HS-27A (cell line): ENCODE measurements around the gene SPAG6.
A peak's percentile ranks its signal among the peaks of the same experiment; 100 is the strongest.
"Not testable (repeated sequence)": the region's sequence is repeated elsewhere in the genome, so short reads cannot be mapped to it uniquely, and the experiment has no call there.

Experiments
- DNase-seq: peaks from one replicate; pipeline ENCODE4 v3.0.0-alpha.2; 2012; ENCODE audit warnings: low read depth, missing footprints

The SPAG6 gene

DNA sequence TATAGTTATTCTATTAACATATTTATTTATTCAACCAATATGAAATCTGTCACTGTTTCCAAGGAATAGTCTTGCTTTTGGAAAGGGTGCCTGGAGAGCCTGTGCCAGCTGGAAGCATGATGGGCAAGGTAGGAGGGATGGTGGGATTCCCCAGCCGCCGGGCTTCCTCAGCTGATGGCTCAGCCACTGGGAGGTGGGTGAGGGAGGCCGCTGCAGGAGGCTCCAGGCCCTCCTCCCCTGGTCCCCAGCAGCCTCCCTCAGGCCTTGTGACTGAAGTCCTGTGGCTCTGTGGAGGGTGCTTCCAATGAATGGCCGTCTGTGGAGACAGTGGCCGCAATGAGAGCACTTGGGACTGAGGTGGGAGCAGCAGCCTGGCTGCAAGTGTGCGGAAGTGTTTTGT is 27.0 kb downstream of the SPAG6 start:
- no peak for DNase-seq

- DNase-seq, result no peak
Observed at GRCh38 chr10:22372917-22373316, 27.6 kb downstream of the SPAG6 start.

DNA sequence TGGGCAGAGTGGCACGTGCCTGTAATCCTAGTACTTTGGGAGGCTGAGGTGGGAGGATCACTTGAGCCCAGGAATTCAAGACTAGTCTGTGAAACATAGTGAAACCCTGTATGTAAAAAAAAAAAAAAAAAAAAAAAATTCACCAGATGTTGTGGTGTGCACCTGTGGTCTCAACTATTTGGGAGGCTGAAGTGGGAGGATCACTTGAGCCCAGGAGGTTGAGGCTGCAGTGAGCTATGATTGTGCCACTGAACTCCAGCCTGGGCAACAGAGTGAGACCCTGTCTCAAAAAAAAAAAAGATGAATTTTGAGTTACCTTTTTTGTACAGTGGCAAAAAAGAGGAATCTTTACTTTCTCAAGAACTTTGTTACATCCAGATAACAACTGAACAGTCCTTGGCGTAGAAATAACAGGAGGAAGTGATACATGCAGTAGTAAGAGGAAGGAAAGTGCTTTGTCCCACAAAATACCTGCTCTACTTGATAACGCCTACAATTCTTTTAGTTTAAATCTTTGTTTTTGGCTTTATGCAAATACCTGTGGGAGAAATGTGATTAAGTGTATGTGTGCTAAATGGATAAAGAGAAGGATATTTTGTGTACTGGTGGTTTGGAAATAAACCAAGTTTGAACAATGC is 29.3 kb downstream of the SPAG6 start:
- no peak for DNase-seq

GRCh38 chr10:22379059-22379458 is 33.8 kb downstream of the SPAG6 start:
- no peak for DNase-seq

DNA sequence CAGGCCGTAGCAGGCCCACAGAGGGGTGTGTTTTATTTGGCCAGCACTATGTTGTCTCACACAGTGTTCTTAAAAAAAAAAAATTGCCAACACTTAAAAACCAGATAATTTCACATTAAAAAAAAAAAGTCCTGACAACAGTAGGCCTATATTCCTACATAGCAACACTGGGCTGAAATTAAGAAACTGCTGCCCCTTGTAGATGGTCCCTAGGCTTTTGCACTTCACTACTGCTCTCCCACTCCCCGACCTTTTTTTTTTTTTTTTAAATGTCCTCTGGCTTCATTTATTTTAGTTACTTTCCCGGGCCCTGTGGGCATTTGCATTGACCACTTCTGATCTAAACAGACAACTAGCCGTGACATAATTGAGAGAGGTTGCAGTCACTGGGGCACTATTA is 36.0 kb downstream of the SPAG6 start:
- no peak for DNase-seq

GRCh38 chr10:22386503-22386902 is 41.2 kb downstream of the SPAG6 start:
- DNase-seq, result no peak

- DNase-seq, result no peak
Observed at GRCh38 chr10:22389856-22390589, 44.7 kb downstream of the SPAG6 start.

DNA sequence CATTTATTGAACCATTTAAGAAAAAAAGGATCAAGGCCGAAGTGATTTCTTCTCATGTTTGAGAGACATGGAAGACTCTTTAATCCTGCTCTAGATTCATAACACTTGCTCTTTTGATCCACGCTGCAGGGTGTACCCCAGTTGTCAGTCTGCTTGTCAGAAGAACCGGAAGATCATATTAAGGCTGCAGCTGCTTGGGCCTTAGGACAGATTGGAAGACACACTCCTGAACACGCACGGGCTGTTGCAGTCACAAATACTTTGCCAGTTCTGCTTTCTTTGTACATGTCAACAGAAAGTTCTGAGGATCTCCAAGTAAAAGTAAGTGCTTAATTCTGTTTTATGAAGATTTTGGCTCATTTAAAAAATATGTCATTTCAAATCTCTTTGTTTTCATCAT is 46.3 kb downstream of the SPAG6 start:
- no peak for DNase-seq

- DNase-seq, result not testable (repeated sequence)
Observed at GRCh38 chr10:22396195-22396594, 50.9 kb downstream of the SPAG6 start.

DNA sequence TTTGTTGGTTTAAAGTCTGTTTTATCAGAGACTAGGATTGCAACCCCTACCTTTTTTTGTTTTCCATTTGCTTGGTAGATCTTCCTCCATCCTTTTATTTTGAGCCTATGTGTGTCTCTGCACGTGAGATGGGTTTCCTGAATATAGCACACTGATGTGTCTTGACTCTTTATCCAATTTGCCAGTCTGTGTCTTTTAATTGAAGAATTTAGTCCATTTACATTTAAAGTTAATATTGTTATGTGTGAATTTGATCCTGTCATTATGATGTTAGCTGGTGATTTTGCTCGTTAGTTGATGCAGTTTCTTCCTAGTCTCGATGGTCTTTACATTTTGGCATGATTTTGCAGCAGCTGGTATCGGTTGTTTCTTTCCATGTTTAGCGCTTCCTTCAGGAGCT is 61.6 kb downstream of the SPAG6 start:
- DNase-seq, result not testable (repeated sequence)

GRCh38 chr10:22410394-22410793 is 65.1 kb downstream of the SPAG6 start:
- no peak for DNase-seq

DNA sequence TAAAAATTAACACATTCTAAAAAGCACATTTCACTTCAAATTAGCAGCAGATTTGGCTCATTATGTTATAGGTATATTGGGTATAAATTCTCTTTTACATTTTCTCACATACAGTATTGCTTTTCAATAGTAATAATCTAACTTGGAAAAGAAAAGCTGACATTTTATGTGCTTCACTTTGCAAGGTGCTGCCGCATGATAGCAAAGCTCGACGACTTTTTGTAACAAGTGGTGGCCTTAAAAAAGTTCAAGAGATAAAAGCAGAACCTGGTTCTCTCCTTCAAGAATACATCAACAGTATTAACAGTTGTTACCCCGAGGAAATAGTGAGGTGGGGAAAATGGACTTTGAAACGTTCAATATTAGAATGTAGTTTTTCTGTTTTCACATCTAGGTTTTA is 65.5 kb downstream of the SPAG6 start:
- DNase-seq, result no peak

- no peak for DNase-seq
Observed at GRCh38 chr10:22414146-22414545, 68.8 kb downstream of the SPAG6 start.

GRCh38 chr10:22415072-22415471 is 69.8 kb downstream of the SPAG6 start:
- DNase-seq, result no peak

DNA sequence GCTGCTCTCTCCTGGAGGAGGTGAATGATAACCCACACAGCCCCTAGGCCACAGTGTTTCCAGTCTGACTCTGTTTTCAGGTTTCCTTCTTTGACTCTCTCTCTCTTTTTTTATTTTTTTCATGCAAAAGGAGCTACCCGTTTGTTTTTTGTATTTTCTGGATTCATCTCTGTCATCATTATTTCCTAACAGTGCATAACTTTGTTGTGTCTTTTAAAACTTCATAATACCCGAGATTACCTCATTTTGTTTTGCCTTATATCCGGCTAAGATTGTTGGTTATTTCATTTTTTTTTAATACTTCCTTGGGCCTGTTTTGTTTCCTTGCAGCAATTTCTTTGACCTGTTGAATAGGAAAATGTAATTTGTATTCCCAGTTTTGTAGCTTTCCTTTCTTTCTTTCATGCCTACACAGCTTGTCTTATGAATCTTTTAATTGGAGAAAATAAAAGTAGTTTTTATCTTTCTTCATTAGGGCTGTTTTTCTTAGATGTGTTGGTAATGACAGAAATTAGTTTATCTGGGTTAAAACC is 72.5 kb downstream of the SPAG6 start:
- DNase-seq, result no peak

DNA sequence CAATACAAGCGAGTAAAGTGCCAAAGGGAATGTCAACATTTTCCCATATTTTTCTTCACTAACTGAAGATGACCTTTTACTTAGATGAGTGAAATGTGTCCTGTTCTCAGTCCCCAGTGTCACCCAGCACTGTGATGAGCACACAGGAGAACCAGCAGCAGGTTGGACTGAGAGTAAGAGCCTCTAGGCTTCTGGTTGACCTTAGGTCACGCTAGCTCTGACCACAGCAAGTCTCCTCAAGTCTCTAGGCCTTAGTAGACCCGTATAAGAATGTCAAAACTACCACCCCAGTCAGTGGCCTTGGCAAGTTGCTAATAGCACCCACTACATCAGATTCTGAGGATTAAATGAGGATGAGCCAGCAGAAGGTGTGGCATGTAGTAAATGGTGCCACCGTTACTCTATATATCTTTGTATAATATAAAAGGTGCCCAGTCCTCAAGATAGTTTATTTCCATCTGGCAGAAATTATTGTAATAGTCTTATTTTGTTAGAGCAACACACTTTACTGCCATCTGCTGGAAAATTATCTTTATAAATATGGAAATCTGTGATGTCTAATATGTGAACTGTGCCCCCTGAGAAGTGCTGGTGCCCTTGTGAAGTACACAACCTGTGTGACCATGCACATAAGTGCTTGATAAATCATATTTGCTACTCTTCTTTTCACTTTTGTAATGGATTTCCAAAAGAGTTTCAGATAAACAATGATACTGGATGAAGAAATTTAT is 75.7 kb downstream of the SPAG6 start:
- no peak for DNase-seq

- DNase-seq, result no peak
Observed at GRCh38 chr10:22426653-22427052, 81.4 kb downstream of the SPAG6 start.

DNA sequence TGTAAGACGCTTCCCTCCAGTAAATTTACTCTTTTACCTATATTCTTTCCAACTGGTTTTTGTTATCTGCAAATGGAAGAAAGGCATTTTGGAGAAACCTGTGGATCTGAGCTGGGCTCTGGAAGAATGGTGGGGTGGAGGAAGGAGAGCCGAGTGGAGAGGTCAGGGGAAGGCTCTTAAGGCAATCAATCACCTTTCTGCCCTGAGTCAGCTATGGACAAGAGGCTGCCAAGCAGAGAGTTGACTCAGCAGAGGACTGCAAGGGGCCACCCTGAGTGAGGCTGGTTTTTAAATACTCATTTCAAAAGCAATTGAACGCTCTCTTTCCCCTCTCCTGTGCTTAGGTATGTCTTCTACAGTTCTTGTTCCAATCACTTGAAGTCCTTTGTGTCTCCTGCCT is 81.8 kb downstream of the SPAG6 start:
- DNase-seq, result no peak

GRCh38 chr10:22427890-22428571 is 82.7 kb downstream of the SPAG6 start:
- peak; percentile 65 for DNase-seq

DNA sequence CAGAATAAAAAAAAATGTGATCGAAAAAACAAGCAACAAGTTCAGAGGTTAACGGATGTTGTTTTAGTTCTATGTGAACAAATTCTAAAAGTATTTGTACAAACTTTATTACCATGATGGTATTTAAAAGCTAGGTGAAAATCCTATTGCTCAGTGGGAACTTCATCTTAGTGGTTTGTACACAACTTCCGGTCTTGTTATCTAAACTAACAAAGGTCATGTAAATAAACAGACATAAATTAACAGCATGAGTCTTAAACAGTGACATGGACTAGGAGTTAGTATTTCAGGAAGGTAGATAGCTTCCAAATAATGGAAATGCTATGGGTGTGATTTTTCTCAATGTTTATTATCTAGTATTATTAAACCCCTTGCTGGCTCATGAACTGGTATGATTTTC is 83.8 kb downstream of the SPAG6 start:
- no peak for DNase-seq

GRCh38 chr10:22429981-22430421 is 84.7 kb downstream of the SPAG6 start:
- DNase-seq, result no peak

DNA sequence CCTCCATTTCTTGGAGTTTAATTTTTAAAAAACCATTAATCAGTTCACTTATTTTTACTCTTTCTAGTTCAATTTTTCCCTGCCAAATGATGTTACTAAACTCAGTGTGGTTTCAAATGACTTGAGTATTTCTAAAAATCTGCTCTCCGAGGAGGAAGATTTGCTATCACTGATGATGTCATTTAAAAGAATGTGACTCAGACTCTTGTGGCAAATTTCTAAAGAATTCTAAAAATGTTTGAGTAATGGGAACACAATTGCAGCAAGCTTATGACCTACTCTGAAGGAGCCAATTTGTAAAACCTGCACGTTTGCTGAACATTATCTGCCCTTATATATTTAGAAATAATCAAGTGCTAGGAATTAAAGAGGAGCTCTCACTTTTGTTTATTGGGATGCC is 88.6 kb downstream of the SPAG6 start:
- DNase-seq, result no peak
